ENCODE results near the gene MLF2. TPM values are rescaled to one million over a fixed set of nuclear protein-coding genes. Genes with fewer than 3 reads are reported as not detected.
A peak's percentile ranks its signal among the peaks of the same experiment; 100 is the strongest.

MLF2 gene
- polyA plus RNA-seq, 10 donors: 114 to 157 (median 128) TPM

DNA sequence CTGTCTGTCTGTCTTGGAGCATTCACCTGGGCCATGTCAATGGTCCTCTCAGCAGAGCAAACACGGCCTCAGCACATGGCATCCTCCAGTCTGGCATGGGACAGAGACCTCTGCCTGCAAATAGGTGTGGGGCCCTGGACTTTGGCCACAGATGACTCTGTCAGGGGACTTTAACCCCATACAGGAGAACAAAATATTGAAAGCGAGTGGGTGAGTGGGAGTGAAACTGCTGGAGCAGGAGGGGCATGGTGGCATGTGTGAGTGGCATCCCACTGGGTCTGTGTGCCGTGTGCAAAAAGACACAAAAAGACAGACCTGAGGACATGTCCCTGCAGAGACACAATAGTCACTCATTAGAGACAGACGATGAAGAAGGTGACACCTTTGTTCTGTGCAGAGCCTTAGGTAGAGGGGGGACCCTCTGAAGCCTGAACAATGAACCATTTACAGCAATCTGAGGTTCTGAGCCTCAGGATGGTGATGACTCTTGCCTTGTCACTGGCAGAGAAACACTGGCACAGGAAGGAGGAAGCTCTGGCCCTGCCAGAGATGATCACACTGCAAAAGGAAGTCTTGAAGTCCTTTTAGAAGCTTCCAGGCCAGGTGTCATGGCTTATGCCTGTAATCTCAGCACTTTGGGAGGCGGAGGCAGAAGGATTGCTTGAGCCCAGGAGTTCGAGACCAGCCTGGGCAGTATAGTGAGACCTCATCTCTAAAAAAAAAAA, 26.9 kb upstream of the MLF2 start:
- DNase-seq: no peak

DNA sequence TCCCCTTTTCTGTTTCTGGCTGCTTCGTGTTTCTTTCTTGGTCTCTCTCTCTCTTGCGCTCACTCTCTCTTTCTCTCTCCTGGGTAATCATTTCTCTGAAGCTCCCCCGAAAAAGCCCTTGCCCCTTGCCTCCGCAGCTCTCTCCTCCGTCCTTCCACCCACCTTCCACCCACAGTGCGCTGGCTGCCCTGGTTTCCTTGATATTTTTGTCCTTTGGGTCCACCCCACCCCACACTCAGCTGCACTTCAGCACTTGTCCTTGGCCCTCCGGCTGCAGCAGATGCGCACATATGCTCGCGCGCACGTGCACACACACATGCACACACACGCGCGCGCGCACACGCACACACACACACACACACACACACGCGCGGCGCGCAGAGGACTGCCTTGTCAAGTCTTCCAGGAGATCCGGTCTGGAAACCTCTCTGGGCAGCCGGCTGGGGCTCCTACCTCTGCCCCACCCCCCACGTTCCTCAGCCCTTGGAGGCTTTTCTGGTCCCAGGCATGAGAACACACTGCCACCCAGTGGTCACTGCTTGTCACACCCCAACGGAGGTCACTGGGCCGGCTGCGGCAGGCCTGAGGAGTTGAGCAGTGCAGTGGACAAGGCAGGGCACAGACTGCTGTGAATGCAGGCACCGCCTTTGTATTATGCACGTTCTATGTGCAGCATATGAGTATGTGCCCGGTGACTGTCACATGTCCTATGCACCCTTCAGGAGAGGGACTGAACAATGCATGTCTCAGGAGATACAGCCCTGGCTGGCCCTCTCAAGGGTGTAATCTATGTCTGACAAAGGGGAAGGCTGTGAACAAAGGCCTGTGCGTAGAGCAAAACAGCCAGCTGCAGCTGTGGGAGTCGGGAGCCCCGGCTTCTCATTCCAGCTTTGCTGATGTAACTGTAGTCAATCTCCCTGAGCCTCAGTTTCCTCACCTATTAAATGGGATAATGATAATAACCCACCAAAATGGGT, 25.9 kb upstream of the MLF2 start:
- DNase-seq: peak; percentile 94 to 97 (median 96)

DNA sequence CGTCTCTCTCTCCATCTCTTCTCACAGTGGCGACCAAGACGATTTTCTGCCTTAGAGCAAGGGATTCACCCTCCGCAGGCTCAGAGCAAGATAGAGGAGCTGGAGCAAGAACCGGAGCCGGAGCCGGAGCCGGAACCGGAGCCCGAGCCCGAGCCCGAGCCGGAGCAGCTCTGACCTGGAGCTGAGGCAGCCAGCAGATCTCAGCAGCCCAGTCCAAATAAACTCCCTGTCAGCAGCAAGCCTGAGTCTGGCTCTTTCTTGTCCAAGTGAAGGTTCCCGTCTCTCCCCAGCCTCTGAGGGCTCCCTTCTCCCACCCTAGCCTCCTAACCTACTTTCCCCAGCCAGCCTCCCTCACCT, 25.3 kb upstream of the MLF2 start:
- no peak for DNase-seq

DNA sequence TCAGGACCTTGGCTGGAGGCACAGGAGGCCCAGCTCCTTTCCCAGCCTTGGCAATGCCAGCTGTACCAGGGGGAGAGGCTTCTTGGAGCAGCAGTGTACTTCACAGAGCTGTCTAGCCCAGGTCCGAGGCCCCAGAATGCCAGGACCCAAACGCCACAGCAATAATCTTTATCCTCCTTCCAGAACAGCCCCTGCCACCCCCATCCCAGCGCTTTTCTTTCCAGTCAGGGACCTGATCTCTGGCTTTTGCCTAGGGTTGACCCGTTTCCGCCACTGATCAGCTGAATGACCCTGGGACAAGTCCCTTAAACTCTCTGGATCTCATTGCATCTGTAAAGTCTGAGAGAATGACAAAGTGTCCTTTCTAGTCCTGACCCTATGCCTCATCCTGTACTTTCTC, 24.4 kb upstream of the MLF2 start:
- no peak for DNase-seq

DNA sequence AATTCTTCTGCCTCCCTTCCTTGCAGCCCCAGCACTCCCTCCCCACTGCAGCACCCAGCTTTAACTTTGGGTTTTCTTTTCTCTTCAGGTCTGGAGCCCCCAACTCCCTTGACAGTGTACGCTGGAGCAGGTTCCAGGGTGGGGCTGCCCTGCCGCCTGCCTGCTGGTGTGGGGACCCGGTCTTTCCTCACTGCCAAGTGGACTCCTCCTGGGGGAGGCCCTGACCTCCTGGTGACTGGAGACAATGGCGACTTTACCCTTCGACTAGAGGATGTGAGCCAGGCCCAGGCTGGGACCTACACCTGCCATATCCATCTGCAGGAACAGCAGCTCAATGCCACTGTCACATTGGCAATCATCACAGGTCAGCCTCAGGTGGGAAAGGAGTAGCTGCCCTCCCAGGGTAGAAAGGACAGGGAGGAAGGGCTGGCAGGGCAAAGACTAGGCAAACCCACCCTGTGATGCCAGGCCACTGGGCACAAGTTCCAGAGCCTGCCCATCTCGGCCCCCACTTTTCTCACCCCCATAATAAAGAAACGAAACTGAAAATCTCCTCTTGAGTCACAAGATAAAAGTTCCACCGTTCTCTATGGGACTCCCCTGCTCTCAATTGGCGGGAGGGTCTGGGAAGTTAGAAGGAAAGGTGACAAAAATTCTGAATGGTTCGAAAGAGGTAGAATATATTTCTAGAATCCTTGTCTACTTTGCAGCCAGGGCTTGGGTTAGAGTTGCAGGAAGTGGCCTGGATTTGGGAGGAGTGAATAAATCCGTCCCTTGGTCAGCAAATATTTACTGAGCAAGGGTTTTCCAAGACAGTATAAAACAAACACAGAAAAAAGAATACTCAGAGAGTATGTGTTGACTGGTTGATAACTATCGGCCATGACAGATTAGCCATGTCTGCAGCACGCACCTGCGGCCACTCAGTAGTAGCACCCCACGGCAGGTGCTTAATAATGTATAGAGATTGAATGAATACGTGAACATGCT, 22.5 kb upstream of the MLF2 start:
- no peak for DNase-seq

DNA sequence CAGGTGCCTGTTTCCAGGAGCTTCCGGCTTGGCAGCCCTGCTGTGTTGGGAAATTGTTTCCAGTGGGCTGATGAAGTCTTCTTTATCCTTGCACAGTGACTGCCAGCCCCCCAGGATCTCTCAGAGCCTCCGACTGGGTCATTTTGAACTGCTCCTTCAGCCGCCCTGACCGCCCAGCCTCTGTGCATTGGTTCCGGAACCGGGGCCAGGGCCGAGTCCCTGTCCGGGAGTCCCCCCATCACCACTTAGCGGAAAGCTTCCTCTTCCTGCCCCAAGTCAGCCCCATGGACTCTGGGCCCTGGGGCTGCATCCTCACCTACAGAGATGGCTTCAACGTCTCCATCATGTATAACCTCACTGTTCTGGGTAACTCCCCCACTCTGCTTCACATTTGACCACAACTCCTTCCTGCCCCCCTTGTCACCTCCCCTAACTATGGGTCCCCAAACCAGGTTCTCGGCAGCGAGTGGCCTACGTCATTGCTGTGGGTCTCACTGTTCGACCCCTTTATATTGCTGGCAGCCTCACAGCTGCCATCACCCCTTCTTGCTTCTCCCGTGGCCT, 21.6 kb upstream of the MLF2 start:
- DNase-seq: no peak

DNA sequence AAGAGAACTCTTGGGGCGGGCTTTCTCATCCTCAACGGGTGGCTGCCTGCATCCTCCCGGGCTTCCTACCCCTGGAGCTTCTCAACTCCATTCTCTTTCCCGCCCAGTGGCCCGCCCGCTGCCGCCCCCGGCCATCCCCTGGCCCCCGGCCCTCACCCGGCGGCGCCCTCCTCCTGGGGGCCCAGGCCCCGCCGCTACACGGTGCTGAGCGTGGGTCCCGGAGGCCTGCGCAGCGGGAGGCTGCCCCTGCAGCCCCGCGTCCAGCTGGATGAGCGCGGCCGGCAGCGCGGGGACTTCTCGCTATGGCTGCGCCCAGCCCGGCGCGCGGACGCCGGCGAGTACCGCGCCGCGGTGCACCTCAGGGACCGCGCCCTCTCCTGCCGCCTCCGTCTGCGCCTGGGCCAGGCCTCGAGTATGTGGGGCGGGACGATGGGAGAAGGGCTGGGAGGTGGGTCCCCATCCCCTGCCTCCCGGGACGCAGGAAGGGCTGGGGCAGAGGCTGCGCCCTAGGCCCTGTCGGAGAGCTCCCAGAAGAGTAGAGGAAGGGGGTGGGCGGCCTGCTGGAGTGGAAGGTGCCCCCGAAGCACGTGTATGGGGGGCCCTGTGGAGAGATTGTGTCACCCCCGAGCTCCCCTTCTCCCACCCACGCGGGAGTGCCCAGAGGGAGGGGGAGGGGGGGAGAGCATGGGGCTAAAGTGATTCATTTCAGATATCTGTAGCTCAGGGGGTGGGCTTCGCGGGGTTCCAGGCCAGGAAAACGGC, 20.8 kb upstream of the MLF2 start:
- peak in 1 of 3 donors; percentile 39 for DNase-seq

DNA sequence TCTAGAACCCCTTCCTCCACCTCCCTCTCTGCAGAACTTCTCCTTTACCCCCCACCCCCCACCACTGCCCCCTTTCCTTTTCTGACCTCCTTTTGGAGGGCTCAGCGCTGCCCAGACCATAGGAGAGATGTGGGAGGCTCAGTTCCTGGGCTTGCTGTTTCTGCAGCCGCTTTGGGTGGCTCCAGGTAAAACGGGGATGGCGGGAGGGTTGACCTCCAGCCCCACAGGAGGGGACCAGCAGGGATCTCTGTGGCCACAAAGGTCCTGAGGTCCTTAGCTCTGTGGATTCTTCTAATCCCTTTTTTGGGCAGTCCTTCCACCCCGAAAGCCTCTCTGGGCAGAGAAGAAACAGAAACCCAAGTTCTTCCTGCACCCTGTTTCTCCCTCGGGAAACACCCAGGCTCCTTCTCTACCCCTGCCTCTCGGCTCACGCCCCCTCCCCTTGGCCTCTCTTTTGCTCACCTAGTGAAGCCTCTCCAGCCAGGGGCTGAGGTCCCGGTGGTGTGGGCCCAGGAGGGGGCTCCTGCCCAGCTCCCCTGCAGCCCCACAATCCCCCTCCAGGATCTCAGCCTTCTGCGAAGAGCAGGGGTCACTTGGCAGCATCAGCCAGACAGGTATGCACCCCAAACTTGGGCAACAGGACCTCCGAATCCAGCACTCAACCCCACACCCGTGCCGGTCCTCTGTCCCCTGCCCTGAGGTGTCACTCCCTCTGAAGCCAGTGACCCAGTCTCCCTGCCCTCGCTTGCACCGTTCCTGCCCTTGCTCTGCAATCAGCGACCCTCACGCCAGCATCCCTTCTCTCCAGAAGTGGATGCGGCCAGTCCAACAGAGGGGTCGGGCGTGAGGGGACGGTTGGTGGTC, 20.0 kb upstream of the MLF2 start:
- DNase-seq: no peak

DNA sequence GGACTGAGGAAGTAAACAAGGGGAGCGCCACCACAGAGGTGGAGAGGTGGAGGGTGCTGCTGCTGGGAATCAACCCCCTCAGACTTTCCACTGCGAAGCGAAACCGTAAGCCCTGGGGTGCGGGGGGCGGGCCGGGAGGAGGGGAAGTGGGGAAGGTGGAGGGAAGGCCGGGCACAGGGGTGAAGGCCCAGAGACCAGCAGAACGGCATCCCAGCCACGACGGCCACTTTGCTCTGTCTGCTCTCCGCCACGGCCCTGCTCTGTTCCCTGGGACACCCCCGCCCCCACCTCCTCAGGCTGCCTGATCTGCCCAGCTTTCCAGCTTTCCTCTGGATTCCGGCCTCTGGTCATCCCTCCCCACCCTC, 19.4 kb upstream of the MLF2 start, which contains the start of gene LAG3:
LAG3 (plus strand) TSS at position 190 of the 365 bp plus-strand sequence. CDS start 333 bp downstream, outside the sequence.
- DNase-seq: no peak

DNA sequence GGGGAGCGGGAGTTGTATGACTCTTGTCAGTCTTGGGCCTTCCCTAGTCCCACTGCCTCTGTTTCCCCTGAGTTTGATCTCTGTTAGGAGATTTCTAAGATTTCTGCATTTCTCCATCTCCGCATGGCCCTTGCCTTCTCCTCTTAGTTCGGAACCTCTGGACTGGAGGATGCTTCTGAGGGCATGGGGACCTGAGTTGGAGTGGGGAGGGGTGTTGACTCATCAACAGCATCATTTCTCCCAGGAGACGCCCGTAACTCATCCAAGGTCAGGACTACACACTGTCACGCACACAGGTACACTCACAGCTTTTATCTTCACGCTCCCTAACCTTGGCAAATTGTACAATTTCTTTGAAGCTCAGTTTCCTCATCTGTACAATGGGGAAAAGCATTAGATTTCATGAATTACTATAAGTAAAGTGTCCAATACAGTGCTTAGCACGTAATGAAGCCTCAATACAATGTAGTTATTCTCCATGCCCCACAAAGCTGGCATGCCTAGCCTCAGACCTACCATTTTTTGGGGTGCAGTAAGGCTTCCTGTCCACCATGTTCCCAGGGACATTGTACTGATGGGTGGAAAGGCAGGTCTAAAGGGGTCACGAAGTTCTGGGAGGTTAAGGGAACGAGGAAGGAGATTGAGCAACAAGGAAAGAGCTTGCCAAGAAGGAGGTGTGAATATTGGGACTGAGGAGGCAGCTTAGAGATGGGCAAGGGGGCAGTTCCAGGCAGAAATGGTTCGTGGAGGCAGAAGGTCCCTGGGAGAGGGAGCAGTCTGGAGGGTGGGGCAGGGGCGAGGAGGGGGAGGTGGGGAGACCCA, 18.8 kb upstream of the MLF2 start:
- DNase-seq: no peak

DNA sequence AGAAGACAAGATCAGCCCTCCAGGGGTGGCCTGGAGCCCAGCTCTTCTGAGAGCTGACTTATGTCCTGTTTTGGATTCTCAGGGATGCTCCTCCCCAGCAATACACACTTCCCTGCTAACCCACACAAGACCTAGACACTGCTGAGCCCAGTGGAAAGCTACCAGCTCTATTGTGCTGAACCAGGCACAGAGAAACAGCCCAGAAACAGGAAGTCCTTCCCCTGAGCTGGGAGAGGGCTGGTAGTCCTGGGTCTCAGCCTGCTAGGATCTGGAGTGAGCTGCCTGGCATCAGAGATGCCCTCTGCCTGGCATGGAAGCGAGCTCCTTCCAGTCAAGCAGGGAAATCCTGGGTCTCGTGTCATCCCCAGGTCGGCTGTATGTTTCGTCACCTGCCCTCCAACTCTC, 18.2 kb upstream of the MLF2 start:
- DNase-seq: peak in 1 of 3 donors; percentile 41

DNA sequence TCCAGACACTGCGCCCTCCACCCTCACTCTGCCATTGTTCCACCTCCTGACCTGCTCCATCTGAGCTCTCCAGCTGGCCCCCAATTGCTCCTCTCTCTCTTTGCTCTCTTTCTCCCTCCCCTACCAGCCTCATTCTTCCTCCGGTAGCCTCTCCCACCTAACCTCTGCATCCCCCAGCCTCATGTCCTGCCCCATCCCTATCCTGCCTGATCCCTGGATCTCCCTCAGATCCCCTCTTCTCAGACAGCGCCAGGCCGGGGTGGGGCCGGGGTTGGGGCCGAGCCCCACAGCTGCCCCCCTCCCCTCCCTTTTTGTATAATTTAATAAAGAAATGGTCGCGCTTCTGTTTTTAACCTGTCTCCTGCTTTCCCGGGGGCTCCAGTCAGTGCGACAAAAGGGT, 17.7 kb upstream of the MLF2 start:
- DNase-seq: no peak

DNA sequence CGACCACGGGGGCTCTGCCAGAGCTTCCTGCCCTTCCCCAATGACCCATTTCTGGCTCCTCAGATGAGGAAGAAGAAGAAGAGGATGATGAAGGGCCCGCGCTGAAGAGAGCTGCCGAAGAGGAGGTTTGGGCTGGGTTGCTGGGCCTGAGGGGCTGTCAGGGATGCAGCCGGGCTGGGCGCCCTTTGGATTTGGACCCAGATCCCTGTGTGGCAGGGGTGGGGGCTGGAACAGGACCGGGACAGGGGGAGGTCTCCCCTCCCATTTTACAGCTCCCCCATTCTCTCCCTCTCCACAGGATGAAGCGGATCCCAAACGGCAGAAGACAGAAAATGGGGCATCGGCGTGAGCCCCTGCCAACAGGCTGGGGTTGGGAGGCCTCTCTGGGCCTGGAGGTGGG, 17.2 kb upstream of the MLF2 start:
- DNase-seq: no peak

DNA sequence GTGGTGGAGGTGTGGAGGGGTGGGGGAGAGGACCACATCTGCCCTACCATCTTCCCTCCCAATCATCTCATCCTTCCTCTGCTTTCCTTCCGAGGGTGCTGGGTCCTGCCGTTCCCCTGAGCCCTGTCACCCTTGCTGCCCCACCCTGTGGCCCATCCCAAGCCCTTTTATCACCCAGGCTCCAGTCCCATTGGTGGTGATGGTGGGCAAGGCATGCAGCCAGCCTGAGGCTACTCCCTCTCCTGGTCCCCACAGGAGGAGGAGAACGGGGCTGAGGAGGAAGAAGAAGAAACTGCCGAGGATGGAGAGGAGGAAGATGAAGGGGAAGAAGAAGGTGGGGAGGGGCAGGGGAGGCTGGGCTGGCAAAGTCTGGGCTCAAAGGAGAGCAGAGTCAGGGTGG, 16.7 kb upstream of the MLF2 start:
- no peak for DNase-seq

DNA sequence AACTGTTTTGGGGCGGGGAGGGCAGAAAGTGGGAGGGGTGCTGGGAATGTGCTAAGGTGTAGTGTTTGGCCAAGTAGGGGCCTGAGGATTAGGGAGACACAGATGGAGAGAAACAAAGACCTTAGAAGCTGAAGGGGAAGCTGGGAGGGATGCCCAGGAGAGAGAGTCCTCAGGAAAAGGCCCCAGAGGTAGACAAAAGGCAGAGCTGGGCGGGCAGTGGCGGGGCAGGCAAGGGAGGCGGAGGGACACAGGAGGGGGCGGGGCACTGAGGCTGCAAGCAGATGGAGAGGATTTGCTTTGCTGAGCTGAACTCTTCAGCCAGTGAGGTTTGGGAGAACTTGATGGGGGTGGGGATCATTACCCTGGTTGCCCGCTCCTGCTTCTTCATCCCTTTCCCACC, 16.0 kb upstream of the MLF2 start:
- DNase-seq: peak in 1 of 3 donors; percentile 74

DNA sequence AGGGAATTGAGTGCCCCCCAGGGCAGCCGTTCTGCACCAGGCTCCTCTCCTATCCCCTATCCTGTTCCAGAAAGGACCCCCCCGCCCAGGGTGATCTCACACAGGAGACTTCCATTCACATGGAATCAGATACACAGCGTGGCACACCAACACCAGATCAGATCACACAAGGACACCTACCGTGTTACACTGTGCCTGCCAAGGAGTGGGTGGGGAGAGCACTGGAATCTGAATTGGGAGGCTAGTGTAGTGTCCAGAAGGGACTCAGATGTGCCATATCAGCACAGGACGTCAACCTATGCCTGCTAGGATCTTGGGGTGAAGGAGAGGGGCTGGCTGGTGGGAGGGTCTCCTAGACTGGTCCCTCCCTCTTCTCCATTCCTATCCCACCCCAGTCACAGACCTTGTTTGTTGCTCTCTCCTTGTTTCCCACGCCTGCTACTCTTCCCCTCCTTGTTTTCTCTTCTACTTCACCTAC, 15.5 kb upstream of the MLF2 start:
- DNase-seq: peak in 1 of 3 donors; percentile 47

DNA sequence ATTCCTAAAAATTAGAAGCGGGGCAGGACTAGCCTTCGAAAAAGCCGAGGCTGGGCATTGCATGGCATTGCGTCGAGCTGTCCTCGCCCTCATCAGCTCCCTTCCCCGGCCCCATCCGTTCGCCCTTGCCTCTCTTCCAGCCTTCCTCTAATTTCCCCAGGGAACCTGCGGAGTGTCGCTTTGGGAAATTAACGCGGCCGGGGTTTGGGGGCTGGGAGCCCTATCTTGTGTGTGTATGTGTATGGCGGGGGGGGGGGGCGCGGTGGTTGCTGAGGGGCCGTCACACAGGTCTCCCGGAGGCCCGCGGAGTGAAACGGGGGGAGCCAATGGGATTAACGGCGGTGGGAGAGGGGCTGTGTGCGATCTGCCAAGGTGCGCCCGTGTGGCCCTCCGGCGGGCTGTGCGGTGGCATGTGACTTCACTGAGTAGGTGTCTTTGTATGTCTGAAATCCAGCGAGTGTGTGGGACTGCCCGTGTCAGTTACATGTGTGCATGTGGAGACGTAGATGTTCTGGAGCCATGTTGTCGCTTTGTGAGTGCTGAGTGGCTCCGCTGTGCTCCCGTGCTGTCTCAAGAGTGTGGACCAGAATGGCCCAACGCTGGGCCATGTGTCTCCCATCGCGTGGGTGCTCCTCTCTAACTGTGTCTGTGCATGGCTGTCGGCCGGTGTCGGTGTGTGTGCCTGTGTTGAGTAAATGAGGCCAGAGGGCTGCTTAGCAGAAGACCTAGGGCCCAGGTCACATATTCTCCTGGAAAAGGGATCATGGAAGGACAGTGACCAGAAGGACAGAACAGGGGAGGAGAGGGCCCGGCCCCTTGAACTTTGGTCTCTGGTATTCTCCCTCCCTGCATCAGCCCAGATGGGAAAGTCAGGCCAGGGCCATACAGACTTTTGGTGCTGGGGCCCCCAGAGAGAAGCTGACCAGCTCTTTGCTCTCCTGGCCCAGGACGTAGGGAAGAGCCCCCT, 14.7 kb upstream of the MLF2 start:
- peak in 1 of 3 donors; percentile 58 for DNase-seq
